ENCODE measurements around the gene TMEM100. TPM values are rescaled to one million over a fixed set of nuclear protein-coding genes. Genes with fewer than 3 reads are reported as not detected.
A peak's percentile ranks its signal among the peaks of the same experiment; 100 is the strongest.

The TMEM100 gene
- total RNA-seq, 4 donors from 2014 or later, result 2.8 to 26.3 (median 6.2) TPM

DNA sequence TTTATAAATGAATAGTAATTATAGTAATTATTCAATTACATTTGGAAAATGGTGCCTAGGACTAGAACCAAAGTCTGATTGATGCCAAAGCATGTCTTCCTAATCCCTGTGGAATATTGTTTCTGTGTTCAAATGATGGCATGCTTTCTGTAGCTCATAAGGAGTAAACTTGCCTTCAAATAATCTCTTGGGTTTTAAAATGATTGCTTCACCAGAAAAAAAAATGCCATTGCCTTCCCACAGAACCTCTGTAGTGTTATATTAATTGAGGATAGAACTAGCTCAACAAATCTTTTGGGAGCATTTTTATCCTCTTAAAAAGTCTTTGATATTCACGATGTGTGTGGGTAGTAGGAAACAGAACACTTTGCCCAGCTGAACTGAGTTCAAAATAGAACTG lies 7.7 kb upstream of the TMEM100 start:
- Histone ChIP-seq H3K4me1 (no peaks in the 10 kb centered on the region), H3K27me3 (no peaks in the 10 kb centered on the region), H3K27ac (peak overlapping the region in 1 of 2 donors; percentile 71), H3K36me3 (no peaks in the 10 kb centered on the region), H3K4me3 (no peak overlapping the region), H3K9me3 (no peaks in the 10 kb centered on the region)
- TF ChIP-seq, protein P1, sequence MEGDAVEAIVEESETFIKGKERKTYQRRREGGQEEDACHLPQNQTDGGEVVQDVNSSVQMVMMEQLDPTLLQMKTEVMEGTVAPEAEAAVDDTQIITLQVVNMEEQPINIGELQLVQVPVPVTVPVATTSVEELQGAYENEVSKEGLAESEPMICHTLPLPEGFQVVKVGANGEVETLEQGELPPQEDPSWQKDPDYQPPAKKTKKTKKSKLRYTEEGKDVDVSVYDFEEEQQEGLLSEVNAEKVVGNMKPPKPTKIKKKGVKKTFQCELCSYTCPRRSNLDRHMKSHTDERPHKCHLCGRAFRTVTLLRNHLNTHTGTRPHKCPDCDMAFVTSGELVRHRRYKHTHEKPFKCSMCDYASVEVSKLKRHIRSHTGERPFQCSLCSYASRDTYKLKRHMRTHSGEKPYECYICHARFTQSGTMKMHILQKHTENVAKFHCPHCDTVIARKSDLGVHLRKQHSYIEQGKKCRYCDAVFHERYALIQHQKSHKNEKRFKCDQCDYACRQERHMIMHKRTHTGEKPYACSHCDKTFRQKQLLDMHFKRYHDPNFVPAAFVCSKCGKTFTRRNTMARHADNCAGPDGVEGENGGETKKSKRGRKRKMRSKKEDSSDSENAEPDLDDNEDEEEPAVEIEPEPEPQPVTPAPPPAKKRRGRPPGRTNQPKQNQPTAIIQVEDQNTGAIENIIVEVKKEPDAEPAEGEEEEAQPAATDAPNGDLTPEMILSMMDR (IDR thresholded peaks at IDR 0.05), result no peak
- TF ChIP-seq POLR2A (IDR thresholded peaks at IDR 0.05), result no peak
- intact Hi-C loops (cut with DNase I; ENCODE audit: low total_unique reads), result no loop called here
- no peak for DNase-seq

DNA sequence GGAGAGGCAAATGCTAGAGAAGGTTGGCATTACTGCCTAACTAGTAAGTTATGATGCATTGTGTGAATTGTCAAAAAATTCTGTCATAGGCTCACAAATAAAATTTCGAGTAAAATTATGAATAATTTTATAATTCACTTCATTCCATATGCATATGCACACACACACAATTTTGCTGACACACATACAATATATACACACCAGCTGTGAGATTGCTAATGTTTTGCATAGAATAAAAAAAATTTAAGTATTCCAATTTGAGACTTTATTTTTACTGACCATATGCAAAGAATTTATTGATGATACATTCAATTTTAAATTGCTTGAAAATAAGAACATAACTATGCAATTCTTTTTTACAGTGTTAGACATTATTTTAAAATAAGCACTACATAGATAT lies 6.8 kb upstream of the TMEM100 start:
- intact Hi-C loops (cut with DNase I; ENCODE audit: low total_unique reads), result no loop called here
- Histone ChIP-seq H3K9me3 (no peaks in the 10 kb centered on the region), H3K36me3 (no peaks in the 10 kb centered on the region), H3K27ac (no peak overlapping the region), H3K27me3 (no peaks in the 10 kb centered on the region), H3K4me3 (no peak overlapping the region), H3K4me1 (no peaks in the 10 kb centered on the region)
- DNase-seq, result no peak
- no peak for TF ChIP-seq POLR2A (IDR thresholded peaks at IDR 0.05)
- TF ChIP-seq, protein P1 (IDR thresholded peaks at IDR 0.05), result no peak

DNA sequence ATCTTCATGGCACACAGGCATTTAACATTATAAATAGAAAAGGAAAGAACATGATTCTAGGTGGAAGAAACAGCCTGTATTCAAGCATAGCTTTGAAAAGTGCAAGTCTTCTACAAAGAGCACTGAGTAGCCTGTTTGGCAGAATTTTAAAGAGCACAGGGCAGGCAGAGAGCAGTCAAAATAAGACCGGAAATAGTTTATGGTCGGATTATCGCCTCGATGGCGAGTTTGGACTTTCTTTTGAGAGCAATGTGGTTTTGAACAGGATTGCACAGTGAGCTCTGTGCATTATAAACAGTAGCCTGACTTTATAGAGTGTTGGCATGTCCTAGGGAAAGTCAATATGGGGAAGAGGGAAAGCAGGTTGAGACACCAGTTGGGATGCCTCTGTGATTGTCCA lies 6.2 kb upstream of the TMEM100 start:
- H3K27me3 ChIP-seq, result no peaks in the 10 kb centered on the region
- H3K4me1 ChIP-seq, result no peaks in the 10 kb centered on the region
- intact Hi-C loops (cut with DNase I; ENCODE audit: low total_unique reads), result no loop called here
- H3K27ac ChIP-seq, result no peak overlapping the region
- H3K36me3 ChIP-seq, result no peaks in the 10 kb centered on the region
- no peak for DNase-seq
- H3K4me3 ChIP-seq, result no peak overlapping the region
- TF ChIP-seq, protein P1 (IDR thresholded peaks at IDR 0.05), result no peak
- no peak for TF ChIP-seq POLR2A (IDR thresholded peaks at IDR 0.05)
- H3K9me3 ChIP-seq, result no peaks in the 10 kb centered on the region

DNA sequence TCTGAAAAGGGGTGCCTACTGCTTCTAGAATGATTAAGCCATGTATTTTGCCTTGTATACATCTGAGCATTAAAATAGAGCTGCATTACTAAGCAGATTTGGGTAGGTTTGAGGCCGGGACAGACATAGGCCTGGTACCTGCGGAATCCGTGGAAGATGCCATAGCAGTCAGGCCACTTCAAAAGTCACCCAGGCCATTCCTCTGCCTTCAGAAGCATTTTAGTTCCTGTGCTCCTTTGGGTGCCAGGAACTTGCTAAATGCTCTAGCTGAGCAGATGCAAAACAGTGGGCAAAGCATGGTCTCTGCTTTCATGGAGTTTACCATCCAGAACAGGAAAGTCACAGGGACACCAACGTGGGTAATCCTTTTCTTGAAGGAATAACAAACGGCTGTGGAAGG lies 5.7 kb upstream of the TMEM100 start:
- TF ChIP-seq, protein P1 (IDR thresholded peaks at IDR 0.05), result no peak
- TF ChIP-seq POLR2A (IDR thresholded peaks at IDR 0.05), result no peak
- Histone ChIP-seq H3K4me3 (no peak overlapping the region), H3K36me3 (no peaks in the 10 kb centered on the region), H3K27ac (no peak overlapping the region), H3K27me3 (no peaks in the 10 kb centered on the region), H3K4me1 (no peaks in the 10 kb centered on the region), H3K9me3 (no peaks in the 10 kb centered on the region)
- DNase-seq, result no peak
- intact Hi-C loops (cut with DNase I; ENCODE audit: low total_unique reads), result no loop called here

DNA sequence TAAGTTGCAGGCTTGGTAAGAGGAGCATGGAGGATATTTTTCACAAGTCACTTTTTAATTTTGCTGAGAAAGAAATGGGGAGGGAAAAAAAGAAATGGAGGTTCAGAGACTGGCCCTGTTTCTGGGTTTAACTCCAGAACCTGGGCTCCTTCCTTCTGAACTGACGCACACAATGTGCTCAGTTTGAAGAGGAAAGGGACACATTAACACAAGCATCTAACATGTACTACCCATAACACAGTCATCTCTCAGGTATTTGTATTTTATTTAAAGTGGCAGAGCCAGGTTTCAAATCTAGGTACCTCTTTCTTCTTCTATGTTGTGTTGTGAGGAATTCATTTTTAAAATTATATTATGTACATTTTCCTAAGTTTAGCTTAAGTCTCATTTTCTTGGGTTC lies 5.3 kb upstream of the TMEM100 start:
- Histone ChIP-seq H3K27me3 (no peaks in the 10 kb centered on the region), H3K36me3 (no peaks in the 10 kb centered on the region), H3K9me3 (no peaks in the 10 kb centered on the region), H3K27ac (no peak overlapping the region), H3K4me1 (no peaks in the 10 kb centered on the region), H3K4me3 (no peak overlapping the region)
- intact Hi-C loops (cut with DNase I; ENCODE audit: low total_unique reads), result no loop called here
- no peak for DNase-seq
- TF ChIP-seq, protein P1 (IDR thresholded peaks at IDR 0.05), result no peak
- TF ChIP-seq POLR2A (IDR thresholded peaks at IDR 0.05), result no peak

Data from uterus (tissue), 4 donors.